GDM1 (cell line): Measurements from ENCODE around the gene SMIM17.

Experiments used
- DNase-seq: peaks from one replicate; lab custom pipeline; 2025; lab: John Stamatoyannopoulos, UW

SMIM17 gene

GRCh38 chr19:56642711-56643459 lies at the start of gene SMIM17:
Gene SMIM17, plus strand, starts transcription at chr19:56643159. Its CDS starts 2,509 bp downstream, at chr19:56645668.
- DNase-seq = no peak

DNA sequence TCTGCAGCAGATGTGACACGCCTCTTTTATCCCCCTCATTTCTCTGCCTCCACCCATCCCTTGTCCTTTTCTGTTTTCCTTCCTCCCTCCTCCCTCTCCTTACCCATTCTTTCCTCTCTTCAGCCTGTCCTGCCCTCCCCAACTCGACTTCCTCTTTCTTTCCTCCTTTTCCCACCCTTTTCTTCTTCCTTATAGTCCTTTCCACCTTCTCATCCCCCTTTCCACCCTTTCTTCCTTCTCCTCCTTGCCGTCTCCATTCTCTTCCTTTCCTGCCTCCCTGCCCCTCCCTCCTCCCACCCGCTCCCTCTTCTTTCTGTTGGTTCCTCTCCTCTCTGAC lies 48.5 kb upstream of the SMIM17 start:
- DNase-seq = no peak

- peak; percentile 77 for DNase-seq
Measured at GRCh38 chr19:56594783-56595547, 48.0 kb upstream of the SMIM17 start, which contains the start of gene ZNF71. Gene ZNF71, plus strand, starts transcription at chr19:56595302. Its CDS starts 6,257 bp downstream, at chr19:56601559.

DNA sequence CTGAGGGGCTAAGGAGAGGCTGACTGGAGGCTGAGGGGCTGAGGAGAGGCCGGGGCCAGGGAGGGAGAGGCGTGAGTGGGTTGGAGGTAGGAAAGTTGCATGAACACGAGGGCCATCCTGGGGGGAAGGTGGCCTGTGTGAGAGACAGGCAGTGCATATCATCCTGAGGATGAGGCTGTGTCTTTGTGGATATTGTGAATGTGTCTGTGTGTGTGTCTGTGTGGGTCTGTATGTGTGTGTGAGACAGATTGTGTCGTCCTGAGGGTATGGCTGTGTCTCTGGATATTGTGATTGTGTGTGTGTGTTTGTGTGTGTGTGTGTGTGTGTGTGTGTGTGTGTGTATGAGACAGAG lies 47.4 kb upstream of the SMIM17 start:
- DNase-seq = no peak

DNA sequence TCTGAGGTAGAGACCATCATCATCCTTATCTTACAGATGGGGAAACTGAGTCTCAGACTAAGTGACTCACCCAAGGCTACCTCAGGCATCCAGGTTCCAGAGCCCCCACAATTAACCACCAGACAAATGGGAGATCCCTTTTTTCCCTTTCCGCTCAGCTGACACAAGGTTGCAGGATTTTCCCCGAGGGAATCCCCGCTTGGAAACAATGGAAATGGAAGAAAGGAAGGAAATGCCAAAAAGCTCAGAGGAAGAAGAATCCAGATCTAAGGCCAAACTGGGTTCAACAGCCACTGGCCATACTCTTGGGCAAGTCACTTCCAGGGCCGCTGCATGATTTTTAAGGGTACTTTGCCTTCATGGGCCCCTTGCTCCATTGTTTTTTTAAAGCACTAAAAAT lies 46.3 kb upstream of the SMIM17 start:
- DNase-seq = no peak

- no peak for DNase-seq
Measured at GRCh38 chr19:56597696-56598095, 45.3 kb upstream of the SMIM17 start.

GRCh38 chr19:56601375-56601774 lies 41.6 kb upstream of the SMIM17 start:
- no peak for DNase-seq

DNA sequence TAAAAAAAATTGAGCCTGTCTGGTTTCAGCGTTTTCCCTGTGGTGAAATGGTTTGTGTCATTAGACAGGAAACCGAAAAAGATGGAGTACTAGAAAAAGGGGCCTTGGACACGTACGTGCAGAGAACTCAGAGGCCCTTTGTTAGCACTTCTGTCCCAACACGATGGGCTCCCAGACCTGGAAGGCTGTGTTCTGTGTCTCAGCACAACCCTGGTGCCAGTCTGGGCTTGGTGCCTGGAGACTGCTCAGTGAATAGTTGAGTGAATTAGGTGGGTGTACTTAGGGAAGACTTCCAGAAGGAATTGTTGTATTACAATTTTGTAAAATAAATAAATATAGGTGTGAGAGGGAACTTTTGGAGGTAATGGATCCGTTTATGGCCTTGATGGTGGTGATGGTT lies 39.1 kb upstream of the SMIM17 start:
- no peak for DNase-seq

DNA sequence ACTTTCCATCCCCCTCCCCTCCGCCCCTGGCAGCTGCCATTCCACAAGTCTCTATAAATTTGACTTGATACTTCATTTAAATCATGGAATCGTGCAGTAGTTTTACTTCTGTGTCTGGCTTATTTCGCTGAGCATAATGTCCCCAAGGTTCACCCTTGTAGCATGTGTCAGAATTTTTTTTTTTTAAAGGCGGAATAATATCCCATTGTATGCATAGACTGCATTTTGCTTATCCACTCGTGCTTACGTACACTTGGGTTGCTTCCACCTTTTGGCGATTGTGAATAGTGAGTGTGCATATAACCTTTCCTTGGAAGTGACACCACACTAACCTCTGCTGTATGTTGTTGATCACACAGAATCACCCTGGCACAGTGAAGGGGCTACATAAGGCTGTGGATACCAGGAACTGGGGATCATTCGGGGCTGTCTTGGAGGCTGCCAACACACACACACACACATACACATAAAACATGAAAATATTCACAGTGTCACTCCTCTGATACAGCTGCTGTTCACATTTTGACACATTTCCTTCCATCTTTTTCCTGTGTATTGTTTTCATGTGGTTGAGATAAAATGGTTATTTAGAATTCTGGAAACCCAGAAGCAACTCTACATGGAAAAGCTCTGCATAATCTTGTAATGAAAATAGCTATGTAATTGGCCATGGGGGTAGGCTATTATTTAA lies 34.5 kb upstream of the SMIM17 start:
- DNase-seq = no peak

GRCh38 chr19:56611288-56611687 lies 31.7 kb upstream of the SMIM17 start:
- DNase-seq = no peak

- no peak for DNase-seq
Measured at GRCh38 chr19:56612737-56613136, 30.2 kb upstream of the SMIM17 start.

- DNase-seq = no peak
Measured at GRCh38 chr19:56613639-56614038, 29.3 kb upstream of the SMIM17 start.

DNA sequence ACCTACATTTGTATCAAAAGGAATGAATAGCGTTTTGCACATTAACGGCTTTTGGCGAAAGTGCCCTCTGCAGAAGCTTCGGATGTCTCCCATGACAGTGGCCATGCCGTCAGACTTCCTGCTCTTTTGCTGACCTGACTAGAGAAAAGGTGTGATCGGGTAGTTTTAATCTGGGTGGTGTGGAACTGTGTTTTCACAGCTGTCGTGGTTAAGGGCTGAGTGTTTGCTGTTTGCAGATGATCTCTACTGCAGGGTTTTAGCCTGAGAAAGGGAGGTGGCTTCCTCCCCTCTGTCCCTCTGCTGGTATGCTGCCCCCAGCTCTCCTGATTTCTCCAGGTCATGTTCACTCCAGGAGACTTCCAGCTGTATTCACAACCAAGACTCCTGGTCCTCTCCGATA lies 25.4 kb upstream of the SMIM17 start:
- DNase-seq = no peak

- DNase-seq = no peak
Measured at GRCh38 chr19:56619121-56619520, 23.8 kb upstream of the SMIM17 start.

DNA sequence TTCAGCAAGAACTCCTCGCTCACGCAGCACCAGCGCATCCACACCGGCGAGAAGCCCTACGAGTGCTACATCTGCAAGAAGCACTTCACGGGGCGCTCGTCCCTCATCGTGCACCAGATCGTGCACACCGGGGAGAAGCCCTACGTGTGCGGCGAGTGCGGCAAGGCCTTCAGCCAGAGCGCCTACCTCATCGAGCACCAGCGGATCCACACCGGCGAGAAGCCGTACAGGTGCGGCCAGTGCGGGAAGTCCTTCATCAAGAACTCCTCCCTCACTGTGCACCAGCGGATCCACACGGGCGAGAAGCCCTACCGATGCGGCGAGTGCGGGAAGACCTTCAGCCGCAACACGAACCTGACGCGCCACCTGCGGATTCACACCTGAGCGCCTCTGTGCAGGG lies 20.6 kb upstream of the SMIM17 start:
- no peak for DNase-seq

DNA sequence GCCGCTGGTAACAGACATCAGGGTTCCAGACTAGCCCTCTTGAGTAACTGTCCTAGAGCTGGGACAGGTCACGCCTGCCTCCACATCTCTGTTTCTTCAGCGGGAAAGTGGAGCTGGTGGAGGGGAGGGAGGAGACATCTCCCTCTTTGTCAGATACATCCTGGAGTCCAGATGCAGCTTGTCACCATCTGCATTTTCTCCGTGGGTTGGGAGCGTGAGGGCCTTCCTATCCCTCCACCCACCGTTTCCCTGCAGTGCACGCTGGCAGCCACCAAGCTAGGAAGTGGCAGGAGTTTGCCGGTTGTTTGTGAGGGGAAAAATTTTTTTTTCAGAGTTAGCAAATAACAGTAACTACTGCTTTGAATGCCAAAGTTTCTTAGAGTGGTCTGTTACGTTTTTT lies 20.0 kb upstream of the SMIM17 start:
- no peak for DNase-seq

GRCh38 chr19:56625708-56626107 lies 17.3 kb upstream of the SMIM17 start:
- no peak for DNase-seq

DNA sequence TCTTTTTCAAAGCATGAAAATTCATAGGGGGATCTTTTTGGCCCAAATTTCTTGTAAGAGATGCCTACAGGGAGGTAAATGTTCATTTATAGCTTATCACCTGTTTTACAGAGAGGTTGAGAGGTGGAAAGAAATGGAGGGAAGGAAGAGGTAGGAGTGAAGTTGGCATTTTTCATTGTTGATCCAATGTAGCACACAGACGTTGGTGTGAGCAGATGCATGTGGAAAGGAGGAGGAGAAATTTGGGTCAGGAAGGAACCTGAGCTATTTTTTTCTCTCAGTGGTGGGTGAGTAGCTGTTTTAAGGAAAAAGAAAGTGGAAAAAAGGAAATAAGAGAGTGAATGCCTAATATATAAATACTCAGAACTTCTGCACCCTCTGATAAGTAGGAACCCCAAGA lies 9.9 kb upstream of the SMIM17 start:
- no peak for DNase-seq

DNA sequence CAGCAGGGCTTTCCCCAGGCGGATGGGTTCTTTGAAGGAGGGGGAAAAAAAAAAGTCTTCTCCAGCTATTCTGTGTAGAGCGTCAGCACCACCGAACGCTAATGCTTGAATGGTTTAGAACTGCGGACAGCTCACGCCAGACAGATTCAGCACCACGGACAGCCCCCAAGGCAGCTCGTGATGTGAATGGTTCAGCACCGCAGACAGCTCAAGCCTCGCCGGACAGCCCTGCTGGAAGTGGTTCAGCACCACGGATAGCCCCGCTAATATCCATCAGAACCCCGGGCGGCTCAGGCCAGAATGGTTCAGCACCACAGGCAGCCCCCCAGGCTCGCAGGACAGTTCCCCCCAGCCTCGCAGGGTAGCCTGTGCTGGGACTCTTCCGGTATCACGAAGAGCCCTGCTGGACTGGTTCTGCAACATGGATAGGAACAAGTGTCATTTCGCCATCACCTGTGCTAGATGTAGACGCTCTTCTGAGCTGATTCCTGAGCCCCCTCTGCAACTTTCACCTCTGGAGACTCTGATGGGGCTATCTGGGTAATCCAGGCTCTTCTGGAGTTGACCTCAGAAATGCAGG lies 4.9 kb upstream of the SMIM17 start:
- DNase-seq = peak; percentile 72

DNA sequence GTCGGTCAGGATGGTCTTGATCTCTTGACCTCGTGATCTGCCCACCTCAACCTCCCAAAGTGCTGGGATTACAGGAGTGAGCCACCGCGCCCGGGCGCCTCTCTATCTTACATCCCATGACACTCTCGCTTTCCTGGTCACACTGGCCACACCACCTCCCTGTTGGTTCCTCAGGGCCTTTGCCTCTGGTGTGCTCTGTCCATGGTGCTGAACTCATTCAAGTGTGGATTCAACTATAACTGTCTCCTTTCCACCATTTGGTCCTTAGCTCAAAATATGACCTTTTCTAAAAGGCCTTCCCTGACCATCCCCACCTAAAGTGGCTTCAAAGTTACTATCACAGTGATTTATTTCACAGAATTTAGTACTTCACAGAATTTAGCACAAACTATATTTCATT lies 3.7 kb upstream of the SMIM17 start:
- DNase-seq = no peak

DNA sequence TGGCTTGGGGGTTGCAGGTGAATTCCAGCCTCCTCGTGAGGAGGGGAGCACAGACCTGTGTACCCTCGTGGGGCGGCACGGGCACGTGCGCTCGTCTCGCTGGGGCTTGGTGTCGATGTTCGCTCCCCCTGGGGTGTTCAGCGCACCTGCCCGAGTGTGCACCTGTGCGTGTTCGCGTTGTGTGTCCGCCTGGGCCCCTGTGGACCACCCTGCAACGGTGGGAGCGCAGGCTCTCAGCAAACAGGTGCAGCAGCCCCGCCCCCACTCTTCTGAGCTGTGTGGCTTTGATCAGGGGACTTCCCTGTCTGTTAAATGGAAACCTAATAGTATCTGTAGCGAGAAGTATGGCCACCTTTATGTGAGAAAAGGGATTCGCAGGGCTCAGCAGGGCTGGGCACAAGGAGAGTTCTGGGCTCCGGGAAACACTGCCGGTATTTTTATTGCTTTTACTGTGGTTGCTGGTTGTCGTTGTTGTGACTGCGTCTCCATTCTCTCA lies 549 bp downstream of the SMIM17 start:
- no peak for DNase-seq

- no peak for DNase-seq
Measured at GRCh38 chr19:56654151-56654550, 11.2 kb downstream of the SMIM17 start.
